H9 (cell line): ENCODE results near the gene RBM5. TPM values are rescaled to one million over a fixed set of nuclear protein-coding genes. Genes with fewer than 3 reads are reported as not detected.
A peak's percentile ranks its signal among the peaks of the same experiment; 100 is the strongest.

ENCODE experiments used
- DNase-seq: peaks from one replicate; pipeline ENCODE4 v3.0.0-alpha.2; 2017
- H2AFZ ChIP-seq: one replicate; pipeline ENCODE4 v1.6.1; 2013; ENCODE audit warnings: mild to moderate bottlenecking, low read length, control low read depth, moderate library complexity
- H2AK5ac ChIP-seq: 2 replicates; pipeline ENCODE4 v1.6.1; 2013; ENCODE audit warnings: low read length, control low read depth, mixed read lengths; ENCODE audit not compliant: insufficient read length
- H2BK120ac ChIP-seq: one replicate; pipeline ENCODE4 v1.6.1; 2013; ENCODE audit warnings: low read depth, mild to moderate bottlenecking, low read length, control low read depth, inconsistent platforms; ENCODE audit not compliant: poor library complexity, severe bottlenecking
- H2BK12ac ChIP-seq: 2 replicates; pipeline ENCODE4 v1.6.1; 2013; ENCODE audit warnings: low read length, control low read depth, mixed read lengths, low read depth; ENCODE audit not compliant: insufficient read length
- H2BK15ac ChIP-seq: 2 replicates; pipeline ENCODE4 v1.6.1; 2013; ENCODE audit warnings: low read depth, low read length, control low read depth
- H2BK20ac ChIP-seq: one replicate; pipeline ENCODE4 v1.6.1; 2013; ENCODE audit warnings: low read depth, mild to moderate bottlenecking, low read length, control low read depth, inconsistent platforms; ENCODE audit not compliant: poor library complexity, severe bottlenecking
- H2BK5ac ChIP-seq: 2 replicates; pipeline ENCODE4 v1.6.1; 2013; ENCODE audit warnings: low read length, control low read depth, mixed read lengths; ENCODE audit not compliant: insufficient read length
- H3K14ac ChIP-seq: 2 replicates; pipeline ENCODE4 v1.6.1; 2013; ENCODE audit warnings: low read length, control low read depth; ENCODE audit not compliant: insufficient read depth
- H3K18ac ChIP-seq: 2 replicates; pipeline ENCODE4 v1.6.1; 2013; ENCODE audit warnings: low read depth, mild to moderate bottlenecking, mixed read lengths, low read length, control low read depth; ENCODE audit not compliant: insufficient read length
- H3K23ac ChIP-seq: 2 replicates; pipeline ENCODE4 v1.6.1; 2013; ENCODE audit warnings: low read length, control low read depth, mixed read lengths, low read depth; ENCODE audit not compliant: insufficient read length
- H3K23me2 ChIP-seq: 2 replicates; pipeline ENCODE4 v1.6.1; 2013; ENCODE audit warnings: low read depth, mild to moderate bottlenecking, mixed read lengths, low read length, control low read depth; ENCODE audit not compliant: insufficient read length, poor library complexity, severe bottlenecking
- H3K27ac ChIP-seq: 2 replicates; pipeline ENCODE4 v1.5.1; 2013; ENCODE audit warnings: low read length, control low read depth, mixed read lengths, low read depth; ENCODE audit not compliant: insufficient read length
- H3K27me3 ChIP-seq: 2 replicates; pipeline ENCODE4 v1.6.1; 2013; ENCODE audit warnings: low read length, control low read depth, inconsistent platforms; ENCODE audit not compliant: insufficient read depth
- H3K4ac ChIP-seq: 2 replicates; pipeline ENCODE4 v1.6.1; 2013; ENCODE audit warnings: low read depth, mild to moderate bottlenecking, control low read depth, inconsistent platforms, low read length, moderate library complexity
- H3K4me1 ChIP-seq: 2 replicates; pipeline ENCODE4 v1.6.1; 2013; ENCODE audit warnings: low read length, control low read depth, inconsistent platforms; ENCODE audit not compliant: insufficient read depth
- H3K4me2 ChIP-seq: 2 replicates; pipeline ENCODE4 v1.6.1; 2013; ENCODE audit warnings: low read length, control low read depth, mixed read lengths; ENCODE audit not compliant: insufficient read length, insufficient read depth
- H3K56ac ChIP-seq: 2 replicates; pipeline ENCODE4 v1.6.1; 2013; ENCODE audit warnings: low read depth, mild to moderate bottlenecking, mixed read lengths, low read length, control low read depth; ENCODE audit not compliant: insufficient read length
- H3K79me1 ChIP-seq: 2 replicates; pipeline ENCODE4 v1.6.1; 2013; ENCODE audit warnings: low read depth, mild to moderate bottlenecking, moderate library complexity, low read length, control low read depth, inconsistent platforms; ENCODE audit not compliant: insufficient read depth, poor library complexity, severe bottlenecking
- H3K79me2 ChIP-seq: 2 replicates; pipeline ENCODE4 v1.6.1; 2013; ENCODE audit warnings: low read length, control low read depth, inconsistent platforms; ENCODE audit not compliant: insufficient read depth
- H3K9ac ChIP-seq: 2 replicates; pipeline ENCODE4 v1.6.1; 2013; ENCODE audit warnings: low read length, control low read depth, mixed read lengths; ENCODE audit not compliant: insufficient read length; ENCODE audit errors: extremely low read depth
- H3K9me3 ChIP-seq: one replicate; pipeline ENCODE4 v1.6.1; 2013; ENCODE audit warnings: low read depth, low read length, inconsistent platforms; ENCODE audit not compliant: control insufficient read depth
- H3T11ph ChIP-seq: one replicate; pipeline ENCODE4 v1.6.1; 2013; ENCODE audit warnings: mild to moderate bottlenecking, low read length, control low read depth, inconsistent platforms
- H4K20me1 ChIP-seq: one replicate; pipeline ENCODE4 v1.6.1; 2013; ENCODE audit not compliant: control insufficient read depth, insufficient read length, insufficient read depth
- H4K5ac ChIP-seq: 2 replicates; pipeline ENCODE4 v1.6.1; 2013; ENCODE audit warnings: low read depth, mild to moderate bottlenecking, mixed read lengths, low read length, control low read depth; ENCODE audit not compliant: insufficient read length
- H4K8ac ChIP-seq: replicated peaks from 2 replicates; pipeline ENCODE4 v1.6.1; 2013; ENCODE audit warnings: low read length, control low read depth, mixed read lengths, low read depth; ENCODE audit not compliant: insufficient read length
- H4K91ac ChIP-seq: 2 replicates; pipeline ENCODE4 v1.6.1; 2013; ENCODE audit warnings: low read depth, mild to moderate bottlenecking, moderate library complexity, mixed read lengths, low read length, control low read depth; ENCODE audit not compliant: insufficient read length
- H3K27ac Mint-ChIP-seq, 3 experiments: 2 replicates in 2 of 3; 3 replicates in 1 of 3; pipeline ENCODE4 v1.8.0; 2020 to 2021; ENCODE audit warnings: mixed read lengths in 3 of 3, mild to moderate bottlenecking in 1 of 3, moderate library complexity in 1 of 3
- H3K27me3 Mint-ChIP-seq: 2 replicates; pipeline ENCODE4 v1.8.0; 2021; ENCODE audit warnings: low read depth, mild to moderate bottlenecking, moderate library complexity, mixed read lengths
- H3K36me3 Mint-ChIP-seq, 3 experiments: 2 replicates in 2 of 3; 3 replicates in 1 of 3; pipeline ENCODE4 v1.8.0; 2020 to 2021; ENCODE audit warnings: low read depth in 3 of 3, mixed read lengths in 3 of 3; ENCODE audit not compliant: insufficient read depth in 1 of 3
- H3K4me1 Mint-ChIP-seq, 2 experiments: 2 replicates each; pipeline ENCODE4 v1.8.0; 2020; ENCODE audit warnings: mixed read lengths in 2 of 2
- H3K4me3 Mint-ChIP-seq, 2 experiments: 2 replicates in 1 of 2; 3 replicates in 1 of 2; pipeline ENCODE4 v1.8.0; 2020 to 2021; ENCODE audit warnings: mild to moderate bottlenecking in 2 of 2, mixed read lengths in 2 of 2, moderate library complexity in 1 of 2
- H3K9me3 Mint-ChIP-seq, 2 experiments: 2 replicates in 1 of 2; 3 replicates in 1 of 2; pipeline ENCODE4 v1.8.0; 2020; ENCODE audit warnings: mild to moderate bottlenecking in 2 of 2, mixed read lengths in 2 of 2, moderate library complexity in 1 of 2
- WGBS: extraction: QIAGEN DNeasy Blood & Tissue Kit; methylation state at CpG from one replicate; pipeline ENCODE4 v1.1.7; 2013; ENCODE audit warnings: missing lambda C conversion rate, low lambda C conversion rate, mixed read lengths; ENCODE audit not compliant: insufficient read length; ENCODE audit errors: extremely low coverage; 5-methylcytosine and 5-hydroxymethylcytosine counted together
- total RNA-seq: library from RNA; stranded (reverse); gene quantifications from 2 replicates; pipeline ENCODE4 v1.2.1, GENCODE V29; 2021
- TF ChIP-seq, protein P1 (sequence below): fragments of 200-600 bp; sonication (generic); conservative IDR thresholded peaks from 3 replicates; pipeline ENCODE4 v1.8.0; 2021; ENCODE audit warnings: antibody characterized with exemption, mild to moderate bottlenecking

RBM5 gene
- total RNA-seq, 1 experiment from 2014 or later = 123 TPM

DNA sequence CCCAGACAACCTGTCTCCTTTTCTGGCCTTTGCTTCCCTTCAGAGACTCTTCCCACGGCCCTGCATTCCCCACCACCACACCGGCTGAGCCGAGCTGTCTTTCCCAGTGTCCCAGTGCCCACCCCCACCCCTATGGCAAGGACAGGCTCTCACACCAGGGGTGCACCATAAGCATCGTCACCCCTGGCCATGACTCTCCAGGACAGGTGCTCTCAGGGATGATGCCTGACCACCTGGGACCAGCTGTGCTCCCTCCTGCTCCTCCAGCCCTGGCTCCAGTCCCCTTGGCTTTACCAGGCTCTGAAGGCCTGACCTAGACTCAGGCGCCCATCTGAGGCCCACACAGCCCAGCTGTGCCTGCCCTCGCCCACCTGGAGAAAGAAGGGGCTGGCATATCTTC, 48.8 kb downstream of the RBM5 start:
- no peak overlapping the region for H2BK15ac ChIP-seq
- H2BK120ac ChIP-seq = no peak overlapping the region
- no peak for DNase-seq
- H4K8ac ChIP-seq = no peak overlapping the region
- TF ChIP-seq, protein P1, sequence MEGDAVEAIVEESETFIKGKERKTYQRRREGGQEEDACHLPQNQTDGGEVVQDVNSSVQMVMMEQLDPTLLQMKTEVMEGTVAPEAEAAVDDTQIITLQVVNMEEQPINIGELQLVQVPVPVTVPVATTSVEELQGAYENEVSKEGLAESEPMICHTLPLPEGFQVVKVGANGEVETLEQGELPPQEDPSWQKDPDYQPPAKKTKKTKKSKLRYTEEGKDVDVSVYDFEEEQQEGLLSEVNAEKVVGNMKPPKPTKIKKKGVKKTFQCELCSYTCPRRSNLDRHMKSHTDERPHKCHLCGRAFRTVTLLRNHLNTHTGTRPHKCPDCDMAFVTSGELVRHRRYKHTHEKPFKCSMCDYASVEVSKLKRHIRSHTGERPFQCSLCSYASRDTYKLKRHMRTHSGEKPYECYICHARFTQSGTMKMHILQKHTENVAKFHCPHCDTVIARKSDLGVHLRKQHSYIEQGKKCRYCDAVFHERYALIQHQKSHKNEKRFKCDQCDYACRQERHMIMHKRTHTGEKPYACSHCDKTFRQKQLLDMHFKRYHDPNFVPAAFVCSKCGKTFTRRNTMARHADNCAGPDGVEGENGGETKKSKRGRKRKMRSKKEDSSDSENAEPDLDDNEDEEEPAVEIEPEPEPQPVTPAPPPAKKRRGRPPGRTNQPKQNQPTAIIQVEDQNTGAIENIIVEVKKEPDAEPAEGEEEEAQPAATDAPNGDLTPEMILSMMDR = no peak
- H2BK20ac ChIP-seq = no peak overlapping the region
- H3K4me2 ChIP-seq = no peak overlapping the region
- H3K27me3 Mint-ChIP-seq = no peaks in the 10 kb centered on the region; the same call in none of the 2 replicates
- WGBS = no CpG with 5 or more reads among the region's 6 CpGs
- peak overlapping the region; percentile 67 to 87 (median 76); a peak in 5 of 7 replicates for H3K27ac Mint-ChIP-seq
- H2AK5ac ChIP-seq = no peak overlapping the region
- no peak overlapping the region for H4K91ac ChIP-seq
- H4K5ac ChIP-seq = no peak overlapping the region
- H3K9me3 ChIP-seq = no peaks in the 10 kb centered on the region
- H3K23me2 ChIP-seq = no peaks in the 10 kb centered on the region
- no peak overlapping the region for H3K56ac ChIP-seq
- H3K4ac ChIP-seq = no peak overlapping the region
- H3K79me1 ChIP-seq = no peaks in the 10 kb centered on the region
- no peak overlapping the region for H3K14ac ChIP-seq
- H3K79me2 ChIP-seq = no peaks in the 10 kb centered on the region
- H3K23ac ChIP-seq = no peak overlapping the region
- H3K27ac ChIP-seq = no peak overlapping the region
- no peaks in the 10 kb centered on the region; a peak in 1 of 7 replicates for H3K36me3 Mint-ChIP-seq
- H2AFZ ChIP-seq = no peak overlapping the region
- H3K4me3 Mint-ChIP-seq = peak overlapping the region in 1 of 2 experiments; percentile 20; a peak in 1 of 5 replicates
- no peaks in the 10 kb centered on the region for H4K20me1 ChIP-seq
- no peak overlapping the region for H3T11ph ChIP-seq
- peaks cover 8% of the 10 kb centered on the region; the same call in 1 of the 2 replicates for H3K4me1 ChIP-seq
- H3K4me1 Mint-ChIP-seq = peaks cover 31 to 52% of the 10 kb centered on the region in 2 experiments
- no peaks in the 10 kb centered on the region for H3K27me3 ChIP-seq
- no peak overlapping the region for H3K9ac ChIP-seq
- H2BK12ac ChIP-seq = no peak overlapping the region
- no peak overlapping the region for H3K18ac ChIP-seq
- H3K9me3 Mint-ChIP-seq = no peaks in the 10 kb centered on the region; a peak in 1 of 5 replicates
- H2BK5ac ChIP-seq = no peak overlapping the region
